Panc1 (cell line): ENCODE results near the gene NOS1.

Experiments
- CTCF ChIP-seq: fragments of 450-650 bp; IDR thresholded peaks from 2 replicates; pipeline ENCODE4 v1.5.1; 2017; ENCODE audit warnings: mild to moderate bottlenecking
- SIN3A ChIP-seq: IDR thresholded peaks from 2 replicates; pipeline ENCODE4 v1.6.1; 2012; ENCODE audit warnings: low read depth, mild to moderate bottlenecking, low read length, moderate library complexity, borderline replicate concordance; ENCODE audit not compliant: insufficient read depth

GRCh38 chr12:117167769-117168168 lies 193.7 kb downstream of the NOS1 start:
- TF ChIP-seq CTCF (no peak), SIN3A (no peak)
